HepG2 (cell line): Measurements from ENCODE around the gene EIF3A. TPM values are rescaled to one million over a fixed set of nuclear protein-coding genes. Genes with fewer than 3 reads are reported as not detected.

Experiments used
- ATAD3A ChIP-seq: sonication (generic); formaldehyde crosslinking; IDR thresholded peaks from 2 replicates; pipeline ENCODE4 v1.4.0; 2020; ENCODE audit warnings: missing genetic modification reagents
- CBFB ChIP-seq: sonication (generic); formaldehyde crosslinking; IDR thresholded peaks from 2 replicates; pipeline ENCODE4 v1.4.0; 2020; ENCODE audit warnings: missing genetic modification reagents
- EP300 ChIP-seq, 3 experiments: sonication (generic) in 1 of 3; formaldehyde crosslinking in 1 of 3; IDR thresholded peaks; 2 replicates each; pipeline versions ENCODE4 v1.5.1 to v1.6.1; 2011 to 2020; ENCODE audit warnings: low read depth in 2 of 3, low read length in 2 of 3, borderline replicate concordance in 1 of 3, improper control_type of control experiment in 1 of 3, mild to moderate bottlenecking in 1 of 3, missing genetic modification reagents in 1 of 3, moderate library complexity in 1 of 3
- ERF ChIP-seq: IDR thresholded peaks from 2 replicates; pipeline ENCODE4 v1.6.1; 2018; ENCODE audit warnings: missing biosample characterization, missing genetic modification reagents
- FLYWCH1 ChIP-seq: sonication (generic); formaldehyde crosslinking; IDR thresholded peaks from 2 replicates; pipeline ENCODE4 v1.8.1; 2023; ENCODE audit warnings: mild to moderate bottlenecking, missing genetic modification reagents
- GTF2F1 ChIP-seq: fragments of 150-350 bp; IDR thresholded peaks from 2 replicates; pipeline ENCODE4 v1.6.1; 2014; ENCODE audit warnings: low read length
- HDAC6 ChIP-seq: fragments of 200-600 bp; sonication (generic); IDR thresholded peaks from 2 replicates; pipeline ENCODE4 v1.7.0; 2017; ENCODE audit warnings: mild to moderate bottlenecking, antibody characterized with exemption, low read length, low read depth
- HNRNPUL1 ChIP-seq: fragments of 200-400 bp; formaldehyde crosslinking; IDR thresholded peaks from 2 replicates; pipeline ENCODE4 v1.6.1; 2017; ENCODE audit warnings: low read depth, mild to moderate bottlenecking, low read length, moderate library complexity
- HOXA5 ChIP-seq: sonication (generic); formaldehyde crosslinking; IDR thresholded peaks from 2 replicates; pipeline ENCODE4 v1.4.0; 2020; ENCODE audit warnings: missing genetic modification reagents
- MED1 ChIP-seq: sonication (generic); formaldehyde crosslinking; IDR thresholded peaks from 2 replicates; pipeline ENCODE4 v1.4.0; 2020; ENCODE audit warnings: missing genetic modification reagents
- MYNN ChIP-seq: sonication (generic); formaldehyde crosslinking; IDR thresholded peaks from 2 replicates; pipeline ENCODE4 v1.4.0; 2020; ENCODE audit warnings: mild to moderate bottlenecking, low read depth, missing genetic modification reagents
- NR1H2 ChIP-seq: sonication (generic); formaldehyde crosslinking; IDR thresholded peaks from 2 replicates; pipeline ENCODE4 v1.8.1; 2022; ENCODE audit warnings: low read depth, missing genetic modification reagents, borderline replicate concordance
- SALL2 ChIP-seq: sonication (generic); formaldehyde crosslinking; IDR thresholded peaks from 2 replicates; pipeline ENCODE4 v1.8.1; 2023; ENCODE audit warnings: mild to moderate bottlenecking, missing genetic modification reagents, inconsistent platforms
- TARDBP ChIP-seq: sonication (generic); formaldehyde crosslinking; IDR thresholded peaks from 2 replicates; pipeline ENCODE4 v1.8.0; 2022; ENCODE audit warnings: mild to moderate bottlenecking, missing genetic modification reagents
- TCF12 ChIP-seq, 2 experiments: fragments of 450-650 bp in 1 of 2; sonication (generic) in 1 of 2; formaldehyde crosslinking in 1 of 2; IDR thresholded peaks; 2 replicates each; pipeline versions ENCODE4 v1.6.1 to v1.8.0; 2017 to 2022; ENCODE audit warnings: antibody characterized with exemption in 1 of 2, mild to moderate bottlenecking in 1 of 2, missing genetic modification reagents in 1 of 2, moderate library complexity in 1 of 2
- ZNF136 ChIP-seq: sonication (generic); formaldehyde crosslinking; IDR thresholded peaks from 2 replicates; pipeline ENCODE4 v1.8.1; 2022; ENCODE audit warnings: low read depth, mild to moderate bottlenecking, moderate library complexity, missing genetic modification reagents
- ZNF17 ChIP-seq: sonication (generic); formaldehyde crosslinking; IDR thresholded peaks from 2 replicates; pipeline ENCODE4 v1.5.0; 2020; ENCODE audit warnings: mild to moderate bottlenecking, missing genetic modification reagents
- ZNF205 ChIP-seq: IDR thresholded peaks from 2 replicates; pipeline ENCODE4 v1.6.1; 2018; ENCODE audit warnings: missing biosample characterization, missing genetic modification reagents
- ZNF292 ChIP-seq: sonication (generic); formaldehyde crosslinking; IDR thresholded peaks from 2 replicates; pipeline ENCODE4 v1.8.1; 2022; ENCODE audit warnings: mild to moderate bottlenecking, low read depth, missing genetic modification reagents, borderline replicate concordance
- ZNF460 ChIP-seq: sonication (generic); formaldehyde crosslinking; IDR thresholded peaks from 2 replicates; pipeline ENCODE4 v1.5.1; 2020; ENCODE audit warnings: missing genetic modification reagents, mild to moderate bottlenecking, borderline replicate concordance
- ZNF572 ChIP-seq: sonication (generic); formaldehyde crosslinking; IDR thresholded peaks from 2 replicates; pipeline ENCODE4 v1.5.1; 2020; ENCODE audit warnings: mild to moderate bottlenecking, missing genetic modification reagents
- polyA plus RNA-seq, 8 experiments: library from polyadenylated mRNA; depleted of rRNA in 3 of 8; stranded (reverse) in 7 of 8; unstranded in 1 of 8; fragments of >200 nt; fragmentation: Illumina TruSeq in 4 of 8; extraction: Trizol in 4 of 8; gene quantifications; 2 replicates each; pipeline versions ENCODE4 v1.2.1 to v1.2.3, GENCODE V29; 2011 to 2016; ENCODE audit warnings: low read depth in 4 of 8, missing spikeins in 1 of 8, mixed read lengths in 1 of 8; ENCODE audit not compliant: insufficient read depth in 1 of 8
- total RNA-seq, 5 experiments: library from RNA; depleted of rRNA; stranded (reverse); fragments of >200 nt; fragmentation: Illumina TruSeq; extraction: Trizol; gene quantifications; 2 replicates each; pipeline ENCODE4 v1.2.3, GENCODE V29; 2016; ENCODE audit warnings: low read depth in 1 of 5
- TF ChIP-seq, protein P1 (sequence below), 2 experiments: fragments of 450-650 bp in 1 of 2; sonication (generic) in 1 of 2; formaldehyde crosslinking; IDR thresholded peaks; 2 replicates each; pipeline versions ENCODE4 v1.5.0 to v1.8.0; 2020 to 2022; ENCODE audit warnings: mild to moderate bottlenecking in 1 of 2, missing genetic modification reagents in 1 of 2
- TF ChIP-seq, protein P2 (sequence below): IDR thresholded peaks from 2 replicates; pipeline ENCODE4 v1.6.1; 2016
- TF ChIP-seq, protein P3 (sequence below): sonication (generic); formaldehyde crosslinking; conservative IDR thresholded peaks from 2 replicates; pipeline ENCODE4 v1.4.0; 2020; ENCODE audit warnings: missing genetic modification reagents
- TF ChIP-seq, protein P4 (sequence below): sonication (generic); formaldehyde crosslinking; IDR thresholded peaks from 2 replicates; pipeline ENCODE4 v1.4.0; 2020; ENCODE audit warnings: missing genetic modification reagents

EIF3A gene
- total and polyA plus RNA-seq, 2 of the 13 experiments (the other 11 are each of a cell fraction or from before 2014, with no cell fraction given) = 25.6 to 117 TPM

DNA sequence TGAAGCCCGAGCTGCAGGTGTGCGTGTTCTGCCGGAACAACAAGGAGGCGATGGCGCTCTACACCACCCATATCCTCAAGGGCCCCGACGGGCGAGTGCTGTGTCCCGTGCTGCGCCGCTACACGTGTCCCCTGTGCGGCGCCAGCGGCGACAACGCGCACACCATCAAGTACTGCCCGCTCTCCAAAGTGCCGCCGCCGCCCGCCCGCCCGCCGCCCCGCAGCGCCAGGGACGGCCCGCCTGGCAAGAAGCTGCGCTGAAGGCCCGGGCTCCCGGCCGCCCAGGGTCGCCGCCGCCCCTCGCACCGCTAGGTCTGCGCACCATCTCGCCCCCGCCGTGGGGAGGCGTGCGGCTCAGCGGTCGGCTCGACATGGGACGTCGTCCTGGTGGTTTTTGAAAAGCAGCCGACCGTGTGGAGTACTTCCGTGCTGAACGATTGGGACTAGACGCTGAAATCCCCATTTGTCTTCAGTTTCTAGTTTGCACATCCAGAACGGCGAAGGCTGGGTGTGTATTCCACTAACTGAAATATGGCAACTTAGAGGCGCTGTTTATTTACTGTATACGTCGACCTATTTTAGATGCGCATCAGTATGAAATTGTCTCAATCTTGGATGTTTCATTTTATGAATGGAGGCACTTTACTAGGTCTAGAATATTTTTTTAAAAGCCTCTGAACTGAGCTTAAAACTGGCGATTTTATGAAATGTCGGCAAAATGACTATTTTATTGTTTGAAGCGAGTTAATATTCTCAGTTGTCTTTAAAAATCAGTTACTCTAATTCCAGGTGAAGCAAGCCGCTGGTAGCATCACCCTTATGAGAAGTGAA, 50.0 kb downstream of the EIF3A start (continued):
- TF ChIP-seq MYNN = no peak
- TF ChIP-seq HNRNPUL1 = no peak
- TF ChIP-seq, protein P1, sequence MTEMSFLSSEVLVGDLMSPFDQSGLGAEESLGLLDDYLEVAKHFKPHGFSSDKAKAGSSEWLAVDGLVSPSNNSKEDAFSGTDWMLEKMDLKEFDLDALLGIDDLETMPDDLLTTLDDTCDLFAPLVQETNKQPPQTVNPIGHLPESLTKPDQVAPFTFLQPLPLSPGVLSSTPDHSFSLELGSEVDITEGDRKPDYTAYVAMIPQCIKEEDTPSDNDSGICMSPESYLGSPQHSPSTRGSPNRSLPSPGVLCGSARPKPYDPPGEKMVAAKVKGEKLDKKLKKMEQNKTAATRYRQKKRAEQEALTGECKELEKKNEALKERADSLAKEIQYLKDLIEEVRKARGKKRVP (CRISPR knock-in tag; IDR thresholded peaks at IDR 0.05) = no peak
- TF ChIP-seq HOXA5 (CRISPR knock-in tag) = no peak
- TF ChIP-seq MED1 (CRISPR knock-in tag) = no peak
- TF ChIP-seq ZNF572 (CRISPR knock-in tag) = no peak
- no peak for TF ChIP-seq ZNF460 (CRISPR knock-in tag)
- TF ChIP-seq, protein P2, sequence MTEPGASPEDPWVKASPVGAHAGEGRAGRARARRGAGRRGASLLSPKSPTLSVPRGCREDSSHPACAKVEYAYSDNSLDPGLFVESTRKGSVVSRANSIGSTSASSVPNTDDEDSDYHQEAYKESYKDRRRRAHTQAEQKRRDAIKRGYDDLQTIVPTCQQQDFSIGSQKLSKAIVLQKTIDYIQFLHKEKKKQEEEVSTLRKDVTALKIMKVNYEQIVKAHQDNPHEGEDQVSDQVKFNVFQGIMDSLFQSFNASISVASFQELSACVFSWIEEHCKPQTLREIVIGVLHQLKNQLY (CRISPR knock-in tag) = no peak
- TF ChIP-seq, protein P3, sequence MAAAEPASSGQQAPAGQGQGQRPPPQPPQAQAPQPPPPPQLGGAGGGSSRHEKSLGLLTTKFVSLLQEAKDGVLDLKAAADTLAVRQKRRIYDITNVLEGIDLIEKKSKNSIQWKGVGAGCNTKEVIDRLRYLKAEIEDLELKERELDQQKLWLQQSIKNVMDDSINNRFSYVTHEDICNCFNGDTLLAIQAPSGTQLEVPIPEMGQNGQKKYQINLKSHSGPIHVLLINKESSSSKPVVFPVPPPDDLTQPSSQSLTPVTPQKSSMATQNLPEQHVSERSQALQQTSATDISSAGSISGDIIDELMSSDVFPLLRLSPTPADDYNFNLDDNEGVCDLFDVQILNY = no peak
- TF ChIP-seq, protein P4, sequence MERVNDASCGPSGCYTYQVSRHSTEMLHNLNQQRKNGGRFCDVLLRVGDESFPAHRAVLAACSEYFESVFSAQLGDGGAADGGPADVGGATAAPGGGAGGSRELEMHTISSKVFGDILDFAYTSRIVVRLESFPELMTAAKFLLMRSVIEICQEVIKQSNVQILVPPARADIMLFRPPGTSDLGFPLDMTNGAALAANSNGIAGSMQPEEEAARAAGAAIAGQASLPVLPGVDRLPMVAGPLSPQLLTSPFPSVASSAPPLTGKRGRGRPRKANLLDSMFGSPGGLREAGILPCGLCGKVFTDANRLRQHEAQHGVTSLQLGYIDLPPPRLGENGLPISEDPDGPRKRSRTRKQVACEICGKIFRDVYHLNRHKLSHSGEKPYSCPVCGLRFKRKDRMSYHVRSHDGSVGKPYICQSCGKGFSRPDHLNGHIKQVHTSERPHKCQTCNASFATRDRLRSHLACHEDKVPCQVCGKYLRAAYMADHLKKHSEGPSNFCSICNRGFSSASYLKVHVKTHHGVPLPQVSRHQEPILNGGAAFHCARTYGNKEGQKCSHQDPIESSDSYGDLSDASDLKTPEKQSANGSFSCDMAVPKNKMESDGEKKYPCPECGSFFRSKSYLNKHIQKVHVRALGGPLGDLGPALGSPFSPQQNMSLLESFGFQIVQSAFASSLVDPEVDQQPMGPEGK (CRISPR knock-in tag) = peak; percentile 63; the same call in 1 of the 2 replicates
- no peak for TF ChIP-seq ZNF205 (CRISPR knock-in tag)
- TF ChIP-seq ZNF17 (CRISPR knock-in tag) = no peak
- TF ChIP-seq ZNF292 (CRISPR knock-in tag) = no peak
- TF ChIP-seq FLYWCH1 (CRISPR knock-in tag) = no peak
- peak; percentile 39; the same call in 1 of the 2 replicates for TF ChIP-seq SALL2 (CRISPR knock-in tag)
- TF ChIP-seq TCF12 (IDR thresholded peaks at IDR 0.05) = no peak
- no peak for TF ChIP-seq TCF12 (CRISPR knock-in tag; IDR thresholded peaks at IDR 0.05)
- no peak for TF ChIP-seq HDAC6
- no peak for TF ChIP-seq TARDBP
- TF ChIP-seq ATAD3A (CRISPR knock-in tag) = no peak
- TF ChIP-seq ZNF136 = no peak
- no peak for TF ChIP-seq CBFB
- TF ChIP-seq GTF2F1 = no peak
- no peak for TF ChIP-seq NR1H2 (CRISPR knock-in tag)
- TF ChIP-seq ERF (CRISPR knock-in tag) = no peak
- TF ChIP-seq EP300 (IDR thresholded peaks at IDR 0.05; ENCODE audit: low read depth in 2 of 2, low read length in 2 of 2) = no peak
- no peak for TF ChIP-seq EP300 (CRISPR knock-in tag; IDR thresholded peaks at IDR 0.05; ENCODE audit: borderline replicate concordance)
